GM19328 (cell line): ENCODE results near the gene FGD5.

Experiments used
- ATAC-seq: cut with Tn5 transposase; IDR thresholded peaks from one replicate; pipeline ENCODE4 v1.9.1; 2021; ENCODE audit warnings: mild to moderate bottlenecking, moderate library complexity; ENCODE audit not compliant: unreplicated experiment

Gene FGD5

GRCh38 chr3:14847613-14848541, 29.1 kb downstream of the FGD5 start:
- no peak for ATAC-seq

- no peak for ATAC-seq
These were observed 30.1 kb downstream of the FGD5 start for GRCh38 chr3:14848906-14849305.

DNA sequence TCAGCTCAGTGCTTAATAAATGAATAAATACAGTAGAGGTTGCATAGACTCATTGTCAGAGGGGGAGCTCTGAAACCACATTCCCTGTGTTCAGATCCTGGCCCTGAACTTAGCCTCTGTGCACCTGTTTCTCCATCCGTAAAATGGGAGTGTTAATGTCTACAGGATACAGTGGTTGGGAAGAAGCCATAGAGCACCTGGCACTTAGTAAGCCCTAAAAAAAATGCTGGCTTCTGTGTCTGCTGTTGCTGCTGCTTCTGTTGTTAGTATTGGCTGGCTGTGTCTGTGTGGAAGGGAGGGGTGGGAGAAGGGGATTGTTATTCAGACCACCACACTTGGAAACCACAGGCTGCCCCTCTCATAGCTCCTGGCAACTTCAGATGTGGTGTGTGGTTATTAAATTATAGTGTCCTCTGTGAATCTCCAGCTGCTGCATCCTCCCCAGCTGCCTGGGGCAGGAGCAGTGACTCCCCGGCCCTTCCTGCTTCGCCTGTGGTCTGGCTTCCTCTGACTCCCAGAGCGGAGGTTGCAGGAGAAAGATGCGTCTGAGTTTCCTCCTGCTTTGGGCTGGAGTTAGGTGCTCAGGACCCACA, 31.0 kb downstream of the FGD5 start:
- no peak for ATAC-seq

DNA sequence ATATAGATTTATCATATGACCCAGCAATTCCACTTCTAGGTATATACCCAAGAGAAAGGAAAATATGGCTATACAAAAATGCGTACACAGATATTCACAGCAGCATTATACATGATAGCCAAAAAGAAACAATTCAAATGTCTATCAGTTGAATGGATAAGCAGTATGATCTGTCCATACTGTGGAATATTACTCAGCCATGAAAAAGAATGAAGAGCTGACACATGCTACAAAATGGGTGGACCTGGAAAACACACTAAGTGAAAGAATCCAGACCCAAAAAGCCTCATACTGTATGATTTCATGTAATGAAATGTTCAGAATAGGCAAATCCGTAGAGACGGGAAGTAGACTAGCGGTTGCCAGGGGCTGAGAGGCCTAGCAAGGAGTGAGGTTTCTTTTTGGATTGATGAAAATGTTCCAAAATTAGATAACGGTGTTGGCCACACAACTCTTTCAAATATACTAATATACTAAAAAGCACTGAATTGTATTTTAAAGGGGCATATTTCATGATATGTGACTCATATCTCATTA, 33.4 kb downstream of the FGD5 start:
- no peak for ATAC-seq

- no peak for ATAC-seq
These were observed 34.0 kb downstream of the FGD5 start for GRCh38 chr3:14852717-14853116.

- no peak for ATAC-seq
These were observed 34.6 kb downstream of the FGD5 start for GRCh38 chr3:14853271-14853951.

DNA sequence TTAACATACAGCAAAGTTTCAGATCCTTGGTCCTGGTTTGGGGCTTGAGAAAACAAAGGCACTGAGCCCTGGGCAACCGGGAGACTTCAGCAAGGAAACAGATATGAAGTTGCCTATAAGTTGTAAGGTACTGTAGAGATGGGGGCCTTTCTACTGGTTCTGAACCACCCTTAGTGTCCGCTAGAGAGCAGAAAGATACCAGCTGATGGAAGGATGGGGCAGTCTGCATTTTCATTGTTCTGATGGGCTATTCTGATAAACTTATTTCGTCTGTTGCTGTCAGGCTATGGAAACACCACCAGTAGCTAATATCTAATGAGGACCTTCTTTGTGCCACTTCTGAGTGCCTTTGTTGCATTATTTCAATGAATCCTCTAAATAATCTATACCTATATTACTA, 38.7 kb downstream of the FGD5 start:
- ATAC-seq = no peak

DNA sequence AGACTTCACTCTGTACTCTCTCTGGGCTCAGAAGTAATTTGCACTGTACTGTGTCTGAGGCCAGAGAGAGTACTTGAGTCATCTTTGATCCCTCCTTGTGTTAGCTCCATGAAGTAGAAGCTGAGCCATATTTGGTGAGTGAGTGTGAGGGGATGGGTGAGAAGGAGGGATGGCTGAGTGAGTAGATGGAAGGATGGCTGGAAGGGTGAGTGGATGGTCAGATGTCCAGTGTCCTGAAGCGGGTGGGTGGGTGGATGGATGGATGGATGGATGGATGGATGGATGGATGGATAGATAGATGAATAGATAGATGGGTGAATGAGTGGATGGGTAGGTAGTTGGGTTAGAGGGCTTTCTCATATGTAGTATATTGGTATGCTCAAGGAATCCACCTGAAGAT, 39.3 kb downstream of the FGD5 start:
- no peak for ATAC-seq

DNA sequence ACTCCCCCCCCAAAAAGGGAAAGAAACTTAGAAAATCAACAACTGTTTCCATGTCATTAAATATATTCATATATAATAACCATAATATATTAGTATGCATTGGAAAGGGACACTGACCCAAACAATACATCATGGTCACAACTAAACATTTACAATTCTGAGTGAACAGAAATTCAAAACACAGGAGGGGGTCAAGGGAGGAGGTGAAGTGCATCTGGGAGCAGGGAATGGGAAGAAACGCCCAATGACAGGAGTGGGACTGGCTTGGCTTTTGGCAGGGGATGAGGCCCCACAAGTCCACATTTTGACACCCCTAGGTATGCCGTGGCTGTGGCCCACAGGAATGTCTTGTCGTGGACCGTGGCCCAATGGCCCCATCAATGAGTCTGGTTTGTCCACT, 41.1 kb downstream of the FGD5 start:
- no peak for ATAC-seq

- ATAC-seq = no peak
These were observed 42.3 kb downstream of the FGD5 start for GRCh38 chr3:14861031-14861430.

DNA sequence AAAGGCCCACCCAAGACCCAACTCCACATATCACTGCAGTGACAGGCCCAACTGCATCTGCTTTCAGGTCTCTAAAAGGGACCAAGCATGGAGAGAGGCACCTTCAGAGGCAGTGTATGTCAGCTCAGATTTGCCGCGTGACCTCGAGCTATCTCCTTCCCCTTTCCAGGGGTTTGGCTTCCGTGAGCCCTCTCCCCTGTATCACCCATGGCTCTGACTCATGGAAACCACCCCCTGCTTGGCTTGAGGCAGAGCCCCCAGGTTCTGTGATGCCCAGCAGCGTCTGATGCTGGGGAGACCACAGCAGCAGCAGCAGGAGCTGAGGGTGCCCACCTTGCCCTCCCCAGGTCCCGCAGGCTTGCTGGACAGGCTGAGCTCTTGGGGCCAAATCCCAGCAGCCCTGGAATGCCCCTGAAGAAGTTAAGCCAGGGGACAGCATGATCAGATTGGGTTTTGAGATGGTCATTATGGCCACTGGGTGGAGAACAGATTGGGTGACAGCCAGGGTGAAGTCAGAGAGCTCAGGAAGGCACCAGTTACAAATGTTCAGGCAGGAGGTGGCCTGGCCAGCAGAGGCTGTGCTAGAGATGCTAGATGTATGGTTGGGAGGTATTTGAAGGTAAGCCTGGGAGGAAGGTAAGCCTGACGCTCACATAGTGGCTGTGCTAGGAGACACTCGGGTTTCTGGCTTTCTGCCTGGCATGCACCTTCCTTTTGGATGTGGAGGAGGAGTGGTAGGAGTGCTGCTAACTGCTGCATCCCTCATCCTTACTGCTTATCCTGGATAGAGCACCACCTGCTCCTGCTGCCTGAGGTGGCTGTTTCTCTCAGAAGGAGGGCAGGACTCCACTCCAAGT, 42.9 kb downstream of the FGD5 start:
- ATAC-seq = no peak

DNA sequence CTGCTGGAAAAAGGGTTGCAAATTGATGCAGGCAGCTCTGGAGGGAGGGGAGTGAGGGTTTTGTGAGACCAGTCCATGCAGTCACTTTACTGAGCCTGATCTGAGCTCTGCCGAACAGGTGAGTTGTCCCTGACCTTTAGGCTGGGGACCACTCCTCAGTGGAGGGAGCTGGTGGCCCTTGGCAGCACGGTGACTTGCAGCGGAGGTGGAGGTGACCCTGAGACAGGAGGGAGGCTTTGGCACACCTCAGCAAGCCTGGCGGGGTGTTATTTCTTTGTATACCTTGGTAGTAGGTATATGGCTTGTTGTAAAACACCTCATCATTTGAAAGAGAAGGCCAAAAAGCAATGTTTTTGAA, 43.5 kb downstream of the FGD5 start:
- no peak for ATAC-seq

DNA sequence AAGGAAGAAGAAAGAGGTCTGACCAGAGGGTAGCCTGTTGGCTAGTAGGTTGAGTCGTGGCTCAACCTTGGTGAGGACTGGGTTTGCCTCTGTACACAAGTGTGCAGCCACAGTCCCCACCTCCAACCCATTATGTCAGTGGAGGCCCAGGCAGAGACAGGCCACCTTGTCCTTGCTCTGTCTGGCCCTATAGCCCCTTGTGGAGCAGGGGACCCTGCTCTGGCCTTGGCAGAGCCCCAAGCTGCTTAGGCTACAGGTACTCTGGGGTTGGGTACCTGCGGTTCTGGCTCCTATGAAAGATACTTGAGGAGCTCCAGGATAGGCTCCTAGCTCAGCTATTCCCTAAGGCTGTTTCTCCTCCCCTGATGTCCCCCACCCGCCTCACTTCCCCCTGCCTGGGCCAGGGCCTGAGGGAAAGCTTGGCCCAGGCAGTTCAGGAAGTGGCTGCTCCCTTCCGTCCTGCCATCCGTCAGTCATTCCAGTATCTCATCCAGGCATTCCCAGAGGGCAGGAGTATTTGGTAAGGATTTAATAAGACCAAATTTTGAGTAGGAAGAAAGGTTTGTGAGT, 44.0 kb downstream of the FGD5 start:
- ATAC-seq = no peak

- ATAC-seq = no peak
These were observed 44.8 kb downstream of the FGD5 start for GRCh38 chr3:14863333-14864100.

DNA sequence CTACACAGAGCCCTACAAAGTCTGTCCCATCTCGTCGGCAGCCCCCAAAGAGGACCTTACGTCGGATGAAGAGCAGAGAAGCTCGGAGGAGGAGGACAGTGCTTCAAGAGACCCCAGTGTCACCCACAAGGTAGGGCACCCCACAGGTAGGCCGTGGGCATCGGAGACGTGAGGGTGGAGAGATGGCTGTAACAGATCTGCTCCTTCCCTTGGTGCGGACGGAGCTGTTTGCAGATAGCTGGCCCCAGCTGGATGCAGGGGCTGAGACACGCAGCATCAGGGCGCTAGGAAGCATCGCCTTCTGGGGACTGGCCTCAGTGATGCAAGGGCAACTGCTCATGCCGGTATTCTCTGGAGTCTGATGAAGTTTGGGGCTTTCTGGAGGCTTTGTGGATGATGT, 45.4 kb downstream of the FGD5 start:
- ATAC-seq = no peak

DNA sequence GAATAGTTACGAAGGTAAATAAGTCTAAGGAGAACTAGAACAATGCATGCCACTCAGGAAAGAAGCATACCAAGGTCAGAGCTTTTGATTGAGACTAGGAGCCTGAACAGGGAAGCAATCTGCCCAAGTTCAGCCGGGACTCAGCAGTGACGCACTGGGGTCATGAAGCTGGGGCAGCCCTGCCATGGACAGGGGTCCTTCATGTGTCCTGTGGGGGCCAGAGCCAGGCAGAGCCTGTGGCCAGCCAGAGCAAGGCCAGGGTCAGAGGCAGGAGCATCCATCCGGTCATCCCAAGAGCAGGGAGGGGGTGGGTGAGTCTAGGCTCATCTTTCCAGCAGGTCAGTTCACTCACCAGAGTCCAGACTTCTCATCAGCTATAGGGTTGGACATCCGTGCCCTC, 47.9 kb downstream of the FGD5 start:
- no peak for ATAC-seq

- ATAC-seq = no peak
These were observed 49.3 kb downstream of the FGD5 start for GRCh38 chr3:14867936-14868570.

- no peak for ATAC-seq
These were observed 51.4 kb downstream of the FGD5 start for GRCh38 chr3:14869917-14870782.

DNA sequence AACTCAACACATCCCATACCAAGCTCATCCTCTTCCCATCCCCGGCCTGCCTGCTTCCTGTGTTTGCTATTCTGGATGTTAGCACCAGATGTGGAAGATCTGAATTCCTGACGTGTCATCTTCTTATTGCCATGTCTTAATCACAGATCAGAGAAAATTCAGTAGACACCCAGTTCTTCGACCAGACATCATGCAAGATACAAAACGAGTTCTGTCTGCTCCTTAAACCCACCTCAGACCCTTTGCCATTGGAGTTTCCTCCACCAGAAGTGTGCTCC, 52.0 kb downstream of the FGD5 start:
- ATAC-seq = no peak
